WERI-Rb-1 (cell line): ENCODE measurements around the gene KRTAP2-3.
"Not testable (repeated sequence)": the region's sequence is repeated elsewhere in the genome, so short reads cannot be mapped to it uniquely, and the experiment has no call there.

Experiments
- DNase-seq: peaks from one replicate; pipeline ENCODE4 v3.0.0-alpha.2; 2020
- H3K27ac ChIP-seq: fragments of 250-450 bp; sonication (Bioruptor Pico); 2 replicates; pipeline ENCODE4 v1.5.1; 2020; ENCODE audit warnings: mild to moderate bottlenecking, moderate library complexity
- H3K27me3 ChIP-seq: fragments of 250-450 bp; sonication (Bioruptor Pico); 2 replicates; pipeline ENCODE4 v1.5.1; 2021; ENCODE audit warnings: mild to moderate bottlenecking, low read depth, moderate library complexity; ENCODE audit not compliant: insufficient read depth, severe bottlenecking
- H3K36me3 ChIP-seq: fragments of 250-450 bp; sonication (Bioruptor Pico); 2 replicates; pipeline ENCODE4 v1.5.1; 2020; ENCODE audit warnings: mild to moderate bottlenecking, moderate library complexity
- H3K4me3 ChIP-seq: 2 replicates; pipeline ENCODE4 v1.5.1; 2011; ENCODE audit warnings: low read depth, mild to moderate bottlenecking, control low read depth, low read length
- H3K9me3 ChIP-seq: fragments of 250-450 bp; sonication (Bioruptor Pico); 2 replicates; pipeline ENCODE4 v1.5.1; 2021; ENCODE audit warnings: mild to moderate bottlenecking, moderate library complexity; ENCODE audit not compliant: severe bottlenecking
- TF ChIP-seq, protein P1 (sequence below): IDR thresholded peaks from 2 replicates; pipeline ENCODE4 v1.5.1; 2011; ENCODE audit warnings: low read depth, mild to moderate bottlenecking, control low read depth, inconsistent platforms, low read length

KRTAP2-3 gene

GRCh38 chr17:41101586-41102259 lies 41.8 kb upstream of the KRTAP2-3 start, which contains the start of gene KRTAP4-16:
KRTAP4-16 (minus strand) TSS chr17:41102209; CDS start chr17:41102209, 0 bp downstream.
- TF ChIP-seq, protein P1, sequence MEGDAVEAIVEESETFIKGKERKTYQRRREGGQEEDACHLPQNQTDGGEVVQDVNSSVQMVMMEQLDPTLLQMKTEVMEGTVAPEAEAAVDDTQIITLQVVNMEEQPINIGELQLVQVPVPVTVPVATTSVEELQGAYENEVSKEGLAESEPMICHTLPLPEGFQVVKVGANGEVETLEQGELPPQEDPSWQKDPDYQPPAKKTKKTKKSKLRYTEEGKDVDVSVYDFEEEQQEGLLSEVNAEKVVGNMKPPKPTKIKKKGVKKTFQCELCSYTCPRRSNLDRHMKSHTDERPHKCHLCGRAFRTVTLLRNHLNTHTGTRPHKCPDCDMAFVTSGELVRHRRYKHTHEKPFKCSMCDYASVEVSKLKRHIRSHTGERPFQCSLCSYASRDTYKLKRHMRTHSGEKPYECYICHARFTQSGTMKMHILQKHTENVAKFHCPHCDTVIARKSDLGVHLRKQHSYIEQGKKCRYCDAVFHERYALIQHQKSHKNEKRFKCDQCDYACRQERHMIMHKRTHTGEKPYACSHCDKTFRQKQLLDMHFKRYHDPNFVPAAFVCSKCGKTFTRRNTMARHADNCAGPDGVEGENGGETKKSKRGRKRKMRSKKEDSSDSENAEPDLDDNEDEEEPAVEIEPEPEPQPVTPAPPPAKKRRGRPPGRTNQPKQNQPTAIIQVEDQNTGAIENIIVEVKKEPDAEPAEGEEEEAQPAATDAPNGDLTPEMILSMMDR: no peak
- H3K27ac ChIP-seq: no peak within 1 kb of the TSS
- DNase-seq: no peak
- no peaks in the 10 kb centered on the region for H3K36me3 ChIP-seq
- no peak within 1 kb of the TSS for H3K4me3 ChIP-seq
- peaks cover 13% of the 10 kb centered on the region for H3K27me3 ChIP-seq
- H3K9me3 ChIP-seq: no peaks in the 10 kb centered on the region

GRCh38 chr17:41099682-41100480 lies 40.0 kb upstream of the KRTAP2-3 start:
- DNase-seq, H3K27me3 ChIP-seq, H3K4me3 ChIP-seq, H3K36me3 ChIP-seq, H3K27ac ChIP-seq, H3K9me3 ChIP-seq: not testable (repeated sequence)

DNA sequence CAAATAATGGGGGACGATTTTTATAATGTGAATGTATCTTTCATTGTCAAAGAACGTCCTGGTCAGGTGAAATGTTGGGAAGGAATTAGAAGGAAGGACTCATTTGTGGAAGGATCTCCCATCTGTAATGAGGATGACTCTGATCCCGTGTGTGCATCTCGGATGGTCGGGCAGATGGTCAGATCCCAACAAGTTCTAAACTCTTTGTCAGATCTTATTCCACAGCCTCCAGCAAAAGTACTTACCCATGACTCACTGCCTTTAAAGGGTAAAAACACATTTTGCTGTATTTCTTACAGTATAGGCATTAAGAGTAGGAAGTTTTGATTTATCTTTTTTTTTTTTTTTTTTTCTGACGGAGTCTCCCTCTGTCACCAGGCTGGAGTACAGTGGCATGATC lies 38.6 kb upstream of the KRTAP2-3 start:
- Histone ChIP-seq H3K4me3 (no peak overlapping the region), H3K27me3 (peaks cover 14% of the 10 kb centered on the region), H3K9me3 (no peaks in the 10 kb centered on the region), H3K27ac (no peak overlapping the region), H3K36me3 (no peaks in the 10 kb centered on the region)
- TF ChIP-seq, protein P1: no peak
- DNase-seq: no peak

- DNase-seq: no peak
- H3K36me3 ChIP-seq: no peaks in the 10 kb centered on the region
- peaks cover 14% of the 10 kb centered on the region for H3K27me3 ChIP-seq
- TF ChIP-seq, protein P1: no peak
- no peak within 1 kb of the TSS for H3K4me3 ChIP-seq
- peaks cover 3% of the 10 kb centered on the region for H3K9me3 ChIP-seq
- H3K27ac ChIP-seq: no peak within 1 kb of the TSS
Measured at GRCh38 chr17:41098042-41098441, 38.1 kb upstream of the KRTAP2-3 start, which contains the start of gene KRTAP4-8. KRTAP4-8 (minus strand) TSS chr17:41098142; CDS start chr17:41098084, 58 bp downstream.

DNA sequence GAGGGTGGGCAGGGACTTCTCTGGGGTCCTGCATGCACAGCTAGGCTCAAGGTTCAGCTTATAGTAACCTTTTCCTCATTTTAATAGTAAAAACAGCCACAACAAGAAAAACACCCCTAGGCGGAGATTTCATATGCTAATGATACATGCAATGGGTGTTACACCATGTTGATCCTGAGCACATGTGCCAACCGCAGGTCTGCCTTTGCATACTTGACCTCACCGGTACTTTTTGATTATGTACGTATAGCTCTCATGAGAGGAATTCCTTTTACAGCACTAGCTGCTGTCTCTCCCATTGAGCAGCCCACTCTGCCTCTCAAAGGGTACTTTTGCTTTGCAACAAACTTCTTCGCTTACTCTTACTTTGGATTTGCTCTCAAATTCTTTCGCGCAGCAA lies 36.1 kb upstream of the KRTAP2-3 start:
- no peak for DNase-seq

GRCh38 chr17:41088760-41089352 lies 28.9 kb upstream of the KRTAP2-3 start:
- not testable (repeated sequence) for DNase-seq, H3K9me3 ChIP-seq, H3K36me3 ChIP-seq, H3K4me3 ChIP-seq, H3K27ac ChIP-seq
- H3K27me3 ChIP-seq: peaks cover 12% of the 10 kb centered on the region

More for the DNA sequence above, 36.1 kb upstream of the KRTAP2-3 start:
- Histone ChIP-seq H3K27ac (no peak overlapping the region), H3K4me3 (no peak overlapping the region), H3K27me3 (peaks cover 12% of the 10 kb centered on the region), H3K9me3 (peaks cover 3% of the 10 kb centered on the region), H3K36me3 (no peaks in the 10 kb centered on the region)
- TF ChIP-seq, protein P1: no peak

DNA sequence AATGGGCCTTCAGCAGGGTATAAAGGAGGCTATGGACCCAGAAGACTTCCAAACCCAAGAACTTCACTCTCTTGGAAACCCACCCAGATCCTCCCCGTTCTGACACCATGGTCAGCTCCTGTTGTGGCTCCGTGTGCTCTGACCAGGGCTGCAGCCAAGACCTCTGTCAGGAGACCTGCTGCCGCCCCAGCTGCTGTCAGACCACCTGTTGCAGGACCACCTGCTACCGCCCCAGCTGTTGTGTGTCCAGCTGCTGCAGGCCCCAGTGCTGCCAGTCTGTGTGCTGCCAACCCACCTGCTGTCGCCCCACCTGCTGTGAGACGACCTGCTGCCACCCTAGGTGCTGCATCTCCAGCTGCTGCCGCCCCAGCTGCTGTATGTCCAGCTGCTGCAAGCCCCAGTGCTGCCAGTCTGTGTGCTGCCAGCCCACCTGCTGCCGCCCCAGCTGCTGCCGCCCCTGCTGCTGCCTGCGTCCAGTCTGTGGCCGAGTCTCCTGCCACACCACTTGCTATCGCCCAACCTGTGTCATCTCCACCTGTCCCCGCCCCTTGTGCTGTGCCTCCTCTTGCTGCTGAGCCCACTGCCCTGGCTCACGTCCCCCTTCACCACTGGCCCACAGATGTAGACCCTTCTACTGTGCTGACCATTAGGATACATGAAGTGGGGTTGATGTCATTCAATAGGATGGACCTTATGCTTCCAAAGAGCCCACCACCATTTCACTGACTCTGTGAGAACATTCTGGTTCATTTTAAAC lies 24.4 kb upstream of the KRTAP2-3 start, which contains the start of gene KRTAP4-7:
TSS of gene KRTAP4-7 (plus strand) at position 51 of the 757 bp plus-strand sequence. CDS start at position 108, 57 bp downstream.
- not testable (repeated sequence) for H3K4me3 ChIP-seq, H3K9me3 ChIP-seq, DNase-seq, H3K36me3 ChIP-seq, H3K27ac ChIP-seq
- peaks cover 21% of the 10 kb centered on the region for H3K27me3 ChIP-seq

GRCh38 chr17:41083427-41083826 lies 23.5 kb upstream of the KRTAP2-3 start:
- not testable (repeated sequence) for DNase-seq, H3K9me3 ChIP-seq

More at GRCh38 chr17:41083427-41083826, 23.5 kb upstream of the KRTAP2-3 start:
- H3K36me3 ChIP-seq, H3K4me3 ChIP-seq, H3K27ac ChIP-seq: not testable (repeated sequence)
- peaks cover 25% of the 10 kb centered on the region for H3K27me3 ChIP-seq
